Esophagus squamous epithelium (tissue), 4 donors: ENCODE data around the gene NT5DC1.

Experiments used
- POLR2A ChIP-seq, 4 donors: fragments of 450-650 bp; IDR thresholded peaks; one replicate each; pipeline ENCODE4 v1.6.1; 2017; ENCODE audit warnings: antibody characterized with exemption in 4 of 4, mild to moderate bottlenecking in 4 of 4, moderate library complexity in 3 of 4
- TF ChIP-seq, protein P1 (sequence below), 6 experiments: fragments of 450-650 bp in 4 of 6; fragments of 200-600 bp in 2 of 6; sonication (generic) in 2 of 6; IDR thresholded peaks; one replicate each; pipeline ENCODE4 v1.5.1; 2016 to 2019; ENCODE audit warnings: antibody characterized with exemption in 6 of 6, mild to moderate bottlenecking in 4 of 6, moderate library complexity in 4 of 6

DNA sequence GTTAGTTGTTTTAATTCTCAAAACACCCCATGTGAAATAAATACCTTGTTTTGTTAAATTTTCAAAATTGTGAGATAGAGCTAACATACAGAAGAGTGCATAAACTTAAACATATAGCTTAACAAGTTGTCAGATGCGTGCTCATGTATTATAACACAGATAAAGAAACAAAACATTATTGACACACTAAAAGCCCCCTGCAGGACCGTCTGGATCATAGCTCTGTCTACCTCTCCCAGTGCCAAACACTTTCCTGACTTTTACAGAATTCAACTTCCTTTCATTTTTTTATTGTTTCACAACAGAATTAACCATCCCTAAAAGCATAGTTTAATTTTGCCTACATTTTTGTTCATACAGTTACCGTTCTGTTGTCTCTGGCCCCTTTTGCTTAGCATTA is 22.1 kb upstream of the NT5DC1 start:
- TF ChIP-seq, protein P1, sequence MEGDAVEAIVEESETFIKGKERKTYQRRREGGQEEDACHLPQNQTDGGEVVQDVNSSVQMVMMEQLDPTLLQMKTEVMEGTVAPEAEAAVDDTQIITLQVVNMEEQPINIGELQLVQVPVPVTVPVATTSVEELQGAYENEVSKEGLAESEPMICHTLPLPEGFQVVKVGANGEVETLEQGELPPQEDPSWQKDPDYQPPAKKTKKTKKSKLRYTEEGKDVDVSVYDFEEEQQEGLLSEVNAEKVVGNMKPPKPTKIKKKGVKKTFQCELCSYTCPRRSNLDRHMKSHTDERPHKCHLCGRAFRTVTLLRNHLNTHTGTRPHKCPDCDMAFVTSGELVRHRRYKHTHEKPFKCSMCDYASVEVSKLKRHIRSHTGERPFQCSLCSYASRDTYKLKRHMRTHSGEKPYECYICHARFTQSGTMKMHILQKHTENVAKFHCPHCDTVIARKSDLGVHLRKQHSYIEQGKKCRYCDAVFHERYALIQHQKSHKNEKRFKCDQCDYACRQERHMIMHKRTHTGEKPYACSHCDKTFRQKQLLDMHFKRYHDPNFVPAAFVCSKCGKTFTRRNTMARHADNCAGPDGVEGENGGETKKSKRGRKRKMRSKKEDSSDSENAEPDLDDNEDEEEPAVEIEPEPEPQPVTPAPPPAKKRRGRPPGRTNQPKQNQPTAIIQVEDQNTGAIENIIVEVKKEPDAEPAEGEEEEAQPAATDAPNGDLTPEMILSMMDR (IDR thresholded peaks at IDR 0.05): no peak
- TF ChIP-seq POLR2A (IDR thresholded peaks at IDR 0.05): no peak
